ENCODE data around the gene PDE3A.

The PDE3A gene

GRCh38 chr12:20494851-20495250 is 126.5 kb downstream of the PDE3A start:
- no peak for DNase-seq (ENCODE audit: low spot score)

DNA sequence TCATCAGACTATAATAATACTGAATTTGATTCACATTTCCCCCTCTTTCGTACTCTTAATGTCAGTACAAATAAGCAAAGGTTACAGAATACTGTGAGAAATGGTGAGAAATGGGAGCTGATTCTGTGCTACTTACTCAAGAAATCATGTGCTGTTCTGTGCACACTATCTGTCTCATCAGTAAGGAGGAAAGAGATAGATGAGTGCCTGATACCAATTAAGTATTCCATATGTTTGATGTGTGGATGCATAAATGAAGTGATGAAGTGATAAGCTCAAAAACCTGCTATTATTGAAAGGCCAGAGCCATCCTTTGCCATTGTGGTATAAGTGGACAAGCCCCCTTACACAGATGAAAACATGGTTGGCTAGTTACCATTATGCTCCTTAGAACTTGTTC is 127.7 kb downstream of the PDE3A start:
- no peak for DNase-seq (ENCODE audit: low spot score)

DNA sequence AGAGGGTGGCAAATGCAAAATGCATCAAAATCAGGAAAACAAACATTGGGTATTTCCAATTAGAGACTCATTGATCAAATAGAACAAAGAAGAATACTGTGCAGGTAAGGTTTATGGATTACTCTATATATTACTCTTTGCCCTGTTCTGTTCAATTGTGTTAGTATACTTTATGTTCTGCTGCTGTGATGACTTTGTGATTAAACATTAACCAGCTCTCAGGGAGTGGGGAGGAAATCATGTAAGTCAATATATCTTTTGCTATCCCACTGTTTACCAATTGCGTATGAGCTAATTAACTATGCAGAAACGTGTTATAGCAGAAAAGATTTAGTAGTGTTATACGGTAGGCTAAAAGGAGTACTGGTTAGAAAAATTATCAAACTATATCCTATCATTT is 129.4 kb downstream of the PDE3A start:
- DNase-seq (ENCODE audit: low spot score), result no peak

DNA sequence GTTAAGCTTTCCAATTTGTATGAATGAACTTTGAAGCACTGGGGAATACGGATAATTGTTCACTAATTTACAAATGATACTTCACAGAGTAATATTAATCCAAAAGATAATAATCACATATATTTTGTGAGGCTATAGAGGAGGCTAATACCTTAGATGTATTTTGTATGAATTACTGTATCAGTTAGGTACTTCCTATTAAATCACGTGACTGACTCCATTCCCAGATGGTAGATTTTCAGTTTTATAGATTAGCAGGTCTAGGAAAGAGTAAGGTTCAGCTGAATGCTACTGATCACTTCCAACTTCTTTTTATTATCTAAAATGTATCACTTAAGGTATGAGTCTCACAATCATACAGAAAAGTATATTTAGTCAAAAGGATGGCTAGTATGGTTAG is 133.6 kb downstream of the PDE3A start:
- no peak for DNase-seq (ENCODE audit: low spot score)

DNA sequence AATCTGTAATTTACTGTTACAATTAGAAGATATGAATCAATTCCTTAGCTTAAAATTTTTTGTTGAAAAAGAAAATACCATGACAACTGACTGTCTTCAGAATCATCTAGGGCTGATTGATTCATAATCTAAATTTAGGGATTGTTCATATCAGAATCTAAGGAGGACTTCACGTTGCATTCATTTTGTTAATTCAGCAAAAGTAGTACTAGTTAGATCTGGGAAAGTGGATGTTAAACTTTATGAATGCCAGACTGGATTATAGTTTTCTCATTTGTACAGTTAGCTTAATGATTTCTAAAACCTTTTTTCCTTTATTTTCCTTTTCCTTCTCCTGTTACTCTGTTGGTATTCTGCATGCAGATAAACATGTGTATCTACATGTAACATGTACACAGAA is 135.5 kb downstream of the PDE3A start:
- no peak for DNase-seq (ENCODE audit: low spot score)

DNA sequence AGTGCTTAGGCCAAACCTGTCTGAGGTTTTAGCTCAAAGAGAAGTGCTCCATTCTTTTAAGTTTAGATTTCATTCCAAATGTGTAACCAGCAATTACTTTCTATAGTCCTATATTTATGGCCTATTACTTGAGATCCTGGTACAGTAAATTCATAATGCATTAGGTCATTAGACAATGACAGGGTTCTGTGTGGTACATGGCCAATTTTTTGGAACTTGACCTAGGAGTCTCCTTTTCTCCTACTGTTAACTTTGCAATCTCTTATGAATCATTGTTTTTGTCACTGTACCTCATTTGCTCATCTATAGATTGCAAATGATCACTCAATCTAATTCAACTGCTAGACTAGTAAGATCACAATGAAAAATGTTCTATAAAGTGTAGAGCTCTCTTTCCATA is 136.7 kb downstream of the PDE3A start:
- DNase-seq (ENCODE audit: low spot score), result no peak

DNA sequence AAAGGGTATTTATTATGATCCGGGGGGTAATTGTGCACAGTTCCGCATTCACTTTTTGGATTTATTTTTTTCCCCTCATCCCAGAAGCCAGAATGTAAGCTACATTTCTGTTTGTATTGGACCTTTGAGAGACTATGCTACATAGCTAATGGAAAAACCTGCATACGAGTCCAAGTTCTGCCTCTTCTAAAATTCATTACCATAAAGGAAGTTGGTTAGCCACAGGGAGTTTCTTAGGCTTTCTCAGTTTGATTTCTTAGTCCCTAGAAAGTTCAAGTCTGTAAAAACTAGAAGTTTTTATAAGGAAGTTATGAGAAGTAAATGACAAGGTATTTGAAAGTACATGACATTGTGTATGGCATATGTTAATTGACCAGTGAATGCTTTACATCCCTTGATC is 138.7 kb downstream of the PDE3A start:
- no peak for DNase-seq (ENCODE audit: low spot score)

- DNase-seq (ENCODE audit: low spot score), result no peak
Measured at GRCh38 chr12:20507711-20508110, 139.4 kb downstream of the PDE3A start.

DNA sequence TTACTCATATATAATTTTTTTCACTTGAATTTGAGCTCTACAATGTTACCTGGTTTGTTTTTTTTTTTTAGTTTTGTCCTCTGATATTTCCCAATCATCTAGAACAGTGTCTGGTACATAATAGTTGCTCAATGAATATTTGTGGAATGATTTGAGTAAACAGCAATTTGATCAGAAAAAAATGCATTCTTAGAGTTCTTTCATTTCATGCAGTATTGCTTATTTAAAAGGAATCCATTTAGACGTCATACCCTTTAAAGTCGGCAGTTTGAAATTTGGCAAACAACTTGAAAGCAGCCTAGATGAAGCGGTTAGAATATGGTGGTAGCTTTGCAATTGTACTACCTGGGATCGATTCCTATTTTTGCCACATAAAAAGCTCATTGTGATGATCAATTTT is 140.0 kb downstream of the PDE3A start:
- no peak for DNase-seq (ENCODE audit: low spot score)

- no peak for DNase-seq (ENCODE audit: low spot score)
Measured at GRCh38 chr12:20508962-20509361, 140.6 kb downstream of the PDE3A start.

- DNase-seq (ENCODE audit: low spot score), result no peak
Measured at GRCh38 chr12:20510811-20511210, 142.5 kb downstream of the PDE3A start.

DNA sequence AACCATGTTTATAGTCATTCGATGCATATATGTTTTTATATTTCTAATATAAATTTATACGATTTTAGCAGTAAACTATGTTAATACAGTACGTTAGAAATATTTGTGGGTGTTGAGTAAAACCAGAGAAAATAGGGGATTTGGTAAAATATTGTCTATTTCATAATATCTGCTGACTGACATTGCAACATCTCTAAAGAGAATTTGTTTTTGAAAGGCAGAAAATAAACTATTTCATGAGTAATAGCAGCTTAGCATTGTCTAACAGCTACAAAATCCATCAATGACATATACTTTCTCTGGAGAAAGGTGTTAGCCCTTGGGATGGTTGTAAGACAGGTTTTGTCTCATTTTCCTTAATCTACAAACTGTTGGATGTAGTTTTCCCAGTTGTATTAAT is 144.9 kb downstream of the PDE3A start:
- peak; percentile 9 for DNase-seq (ENCODE audit: low spot score)

- DNase-seq (ENCODE audit: low spot score), result no peak
Measured at GRCh38 chr12:20514598-20514997, 146.3 kb downstream of the PDE3A start.

- no peak for DNase-seq (ENCODE audit: low spot score)
Measured at GRCh38 chr12:20520532-20520931, 152.2 kb downstream of the PDE3A start.

GRCh38 chr12:20523658-20524057 is 155.3 kb downstream of the PDE3A start:
- DNase-seq (ENCODE audit: low spot score), result peak; percentile 53

GRCh38 chr12:20524113-20524512 is 155.8 kb downstream of the PDE3A start:
- no peak for DNase-seq (ENCODE audit: low spot score)

GRCh38 chr12:20525064-20525610 is 156.8 kb downstream of the PDE3A start:
- no peak for DNase-seq (ENCODE audit: low spot score)

GRCh38 chr12:20527417-20528163 is 159.3 kb downstream of the PDE3A start:
- no peak for DNase-seq (ENCODE audit: low spot score)

DNA sequence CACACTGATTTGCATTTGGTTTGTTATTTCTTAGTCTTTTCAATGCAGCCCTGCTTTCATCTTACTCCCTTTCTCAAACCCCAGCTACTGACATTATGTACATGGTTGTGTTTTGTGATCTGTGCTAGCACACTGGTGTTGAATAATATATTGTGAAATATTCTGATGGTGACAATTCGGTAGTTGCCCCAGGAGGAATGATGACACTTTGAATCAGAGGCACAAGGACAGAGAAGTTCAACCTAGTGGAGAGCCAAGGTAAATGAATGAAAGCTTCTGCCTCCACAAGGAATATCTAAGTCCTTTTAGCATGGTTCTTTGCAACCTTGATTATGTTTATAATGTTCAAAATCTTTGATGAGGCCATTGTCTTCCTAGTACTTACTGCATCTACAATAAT is 159.9 kb downstream of the PDE3A start:
- no peak for DNase-seq (ENCODE audit: low spot score)

GRCh38 chr12:20546267-20546666 is 177.9 kb downstream of the PDE3A start:
- DNase-seq (ENCODE audit: low spot score), result no peak

GRCh38 chr12:20547816-20548575 is 179.7 kb downstream of the PDE3A start:
- no peak for DNase-seq (ENCODE audit: low spot score)

DNA sequence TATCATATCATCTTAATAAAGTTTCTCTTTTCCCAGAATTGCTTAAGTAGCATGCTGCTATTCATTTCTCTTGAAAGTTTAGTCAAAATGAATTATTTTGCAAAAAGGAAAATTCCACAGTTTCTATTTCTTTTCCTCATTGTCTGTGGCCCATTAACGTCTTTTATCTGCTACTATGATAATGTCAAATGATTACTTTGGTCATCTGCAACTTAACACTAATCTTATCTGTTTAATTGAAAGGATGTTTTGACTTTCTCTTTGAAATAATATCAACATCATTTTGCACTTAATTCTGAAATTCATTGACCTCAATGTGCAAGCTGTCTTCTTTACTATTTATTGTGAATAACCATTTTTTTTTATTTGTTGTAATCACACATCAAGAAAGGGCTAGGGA is 180.3 kb downstream of the PDE3A start:
- DNase-seq (ENCODE audit: low spot score), result no peak

- peak; percentile 27 for DNase-seq (ENCODE audit: low spot score)
Measured at GRCh38 chr12:20549108-20549719, 180.9 kb downstream of the PDE3A start.

All from GM03348 (cell line).